WI38 (cell line): ENCODE measurements around the gene KDM5B.

Source experiments
- H3K4me3 ChIP-seq: 2 replicates; pipeline ENCODE4 v1.5.1; 2011; ENCODE audit warnings: low read depth, mild to moderate bottlenecking, control low read depth, low read length
- CTCF ChIP-seq: IDR thresholded peaks from 2 replicates; pipeline ENCODE4 v1.5.1; 2012; ENCODE audit warnings: low read depth, mild to moderate bottlenecking, control low read depth, low read length

The KDM5B gene

GRCh38 chr1:202788800-202789199 lies 19.4 kb downstream of the KDM5B start:
- H3K4me3 ChIP-seq = no peak overlapping the region
- TF ChIP-seq CTCF = no peak

- TF ChIP-seq CTCF = no peak
- no peak overlapping the region for H3K4me3 ChIP-seq
Measured at GRCh38 chr1:202786804-202787203, 21.4 kb downstream of the KDM5B start.

- no peak overlapping the region for H3K4me3 ChIP-seq
- no peak for TF ChIP-seq CTCF
Measured at GRCh38 chr1:202781180-202781579, 27.0 kb downstream of the KDM5B start.

- no peak overlapping the region for H3K4me3 ChIP-seq
- TF ChIP-seq CTCF = no peak
Measured at GRCh38 chr1:202770135-202770534, 38.1 kb downstream of the KDM5B start.

GRCh38 chr1:202765721-202766120 lies 42.5 kb downstream of the KDM5B start:
- H3K4me3 ChIP-seq = no peak overlapping the region
- no peak for TF ChIP-seq CTCF

GRCh38 chr1:202762019-202762418 lies 46.2 kb downstream of the KDM5B start:
- H3K4me3 ChIP-seq = no peak overlapping the region
- TF ChIP-seq CTCF = no peak

GRCh38 chr1:202760589-202760988 lies 47.6 kb downstream of the KDM5B start:
- no peak overlapping the region for H3K4me3 ChIP-seq
- no peak for TF ChIP-seq CTCF

- H3K4me3 ChIP-seq = no peak overlapping the region
- TF ChIP-seq CTCF = no peak
Measured at GRCh38 chr1:202756391-202756790, 51.8 kb downstream of the KDM5B start.
